ENCODE results near the gene SEC14L1.

Gene SEC14L1

GRCh38 chr17:77111934-77112296 is 28.9 kb upstream of the SEC14L1 start:
- H3K27ac ChIP-seq (ENCODE audit: extremely low read depth, low read depth, low read length), result no peak overlapping the region
- no peaks in the 10 kb centered on the region for H3K36me3 ChIP-seq (ENCODE audit: control insufficient read depth in 2 of 2, insufficient read depth in 1 of 2, low read length in 2 of 2)
- H3K4me3 ChIP-seq (ENCODE audit: low read depth, low read length), result no peak overlapping the region
- CTCF ChIA-PET, result no interaction called here
- POLR2A ChIA-PET, result no interaction called here
- no peaks in the 10 kb centered on the region for H3K4me1 ChIP-seq (ENCODE audit: control insufficient read depth, insufficient read depth, low read length)
- no peaks in the 10 kb centered on the region for H3K9me3 ChIP-seq (ENCODE audit: control insufficient read depth, insufficient read depth, low read depth, low read length)
- peak; percentile 60 for TF ChIP-seq PRDM1 (tag by site-specific recombination; IDR thresholded peaks at IDR 0.05)
- no peak for TF ChIP-seq ZNF16 (tag by site-specific recombination; IDR thresholded peaks at IDR 0.05; ENCODE audit: low read depth)

- Histone ChIP-seq H3K4me1 (ENCODE audit: control insufficient read depth, insufficient read depth, low read length) (no peaks in the 10 kb centered on the region), H3K27ac (ENCODE audit: extremely low read depth, low read depth, low read length) (no peak overlapping the region), H3K9me3 (ENCODE audit: control insufficient read depth, insufficient read depth, low read depth, low read length) (no peaks in the 10 kb centered on the region), H3K4me3 (ENCODE audit: low read depth, low read length) (no peak overlapping the region), H3K36me3 (ENCODE audit: control insufficient read depth in 2 of 2, insufficient read depth in 1 of 2, low read length in 2 of 2) (no peaks in the 10 kb centered on the region)
- TF ChIP-seq, protein P1, sequence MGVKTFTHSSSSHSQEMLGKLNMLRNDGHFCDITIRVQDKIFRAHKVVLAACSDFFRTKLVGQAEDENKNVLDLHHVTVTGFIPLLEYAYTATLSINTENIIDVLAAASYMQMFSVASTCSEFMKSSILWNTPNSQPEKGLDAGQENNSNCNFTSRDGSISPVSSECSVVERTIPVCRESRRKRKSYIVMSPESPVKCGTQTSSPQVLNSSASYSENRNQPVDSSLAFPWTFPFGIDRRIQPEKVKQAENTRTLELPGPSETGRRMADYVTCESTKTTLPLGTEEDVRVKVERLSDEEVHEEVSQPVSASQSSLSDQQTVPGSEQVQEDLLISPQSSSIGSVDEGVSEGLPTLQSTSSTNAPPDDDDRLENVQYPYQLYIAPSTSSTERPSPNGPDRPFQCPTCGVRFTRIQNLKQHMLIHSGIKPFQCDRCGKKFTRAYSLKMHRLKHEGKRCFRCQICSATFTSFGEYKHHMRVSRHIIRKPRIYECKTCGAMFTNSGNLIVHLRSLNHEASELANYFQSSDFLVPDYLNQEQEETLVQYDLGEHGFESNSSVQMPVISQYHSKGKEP (tag by site-specific recombination; IDR thresholded peaks at IDR 0.05), result no peak
- TF ChIP-seq, protein P2, sequence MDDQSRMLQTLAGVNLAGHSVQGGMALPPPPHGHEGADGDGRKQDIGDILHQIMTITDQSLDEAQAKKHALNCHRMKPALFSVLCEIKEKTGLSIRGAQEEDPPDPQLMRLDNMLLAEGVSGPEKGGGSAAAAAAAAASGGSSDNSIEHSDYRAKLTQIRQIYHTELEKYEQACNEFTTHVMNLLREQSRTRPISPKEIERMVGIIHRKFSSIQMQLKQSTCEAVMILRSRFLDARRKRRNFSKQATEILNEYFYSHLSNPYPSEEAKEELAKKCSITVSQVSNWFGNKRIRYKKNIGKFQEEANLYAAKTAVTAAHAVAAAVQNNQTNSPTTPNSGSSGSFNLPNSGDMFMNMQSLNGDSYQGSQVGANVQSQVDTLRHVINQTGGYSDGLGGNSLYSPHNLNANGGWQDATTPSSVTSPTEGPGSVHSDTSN (CRISPR knock-in tag; IDR thresholded peaks at IDR 0.05), result no peak
- TF ChIP-seq ZNF423 (tag by site-specific recombination; IDR thresholded peaks at IDR 0.05) (no peak), ZNF169 (tag by site-specific recombination; IDR thresholded peaks at IDR 0.05) (no peak), ZNF792 (tag by site-specific recombination; IDR thresholded peaks at IDR 0.05) (no peak), ZNF830 (tag by site-specific recombination; IDR thresholded peaks at IDR 0.05; ENCODE audit: low read depth) (no peak), HOXC10 (CRISPR knock-in tag; IDR thresholded peaks at IDR 0.05) (no peak), ZNF155 (tag by site-specific recombination; IDR thresholded peaks at IDR 0.05) (no peak), ZNF426 (tag by site-specific recombination; IDR thresholded peaks at IDR 0.05) (no peak), ZNF600 (tag by site-specific recombination; IDR thresholded peaks at IDR 0.05) (no peak), ZBTB20 (tag by site-specific recombination; IDR thresholded peaks at IDR 0.05) (no peak), ZEB2 (tag by site-specific recombination; IDR thresholded peaks at IDR 0.05) (no peak), ZNF677 (tag by site-specific recombination; IDR thresholded peaks at IDR 0.05) (no peak), ZSCAN30 (tag by site-specific recombination; IDR thresholded peaks at IDR 0.05) (no peak), ZNF148 (tag by site-specific recombination; IDR thresholded peaks at IDR 0.05; ENCODE audit: borderline replicate concordance) (no peak), ZNF529 (tag by site-specific recombination; IDR thresholded peaks at IDR 0.05; ENCODE audit: insufficient replicate concordance) (no peak), HOXD13 (CRISPR knock-in tag; IDR thresholded peaks at IDR 0.05; ENCODE audit: borderline replicate concordance) (no peak)
- TF ChIP-seq, protein P3, sequence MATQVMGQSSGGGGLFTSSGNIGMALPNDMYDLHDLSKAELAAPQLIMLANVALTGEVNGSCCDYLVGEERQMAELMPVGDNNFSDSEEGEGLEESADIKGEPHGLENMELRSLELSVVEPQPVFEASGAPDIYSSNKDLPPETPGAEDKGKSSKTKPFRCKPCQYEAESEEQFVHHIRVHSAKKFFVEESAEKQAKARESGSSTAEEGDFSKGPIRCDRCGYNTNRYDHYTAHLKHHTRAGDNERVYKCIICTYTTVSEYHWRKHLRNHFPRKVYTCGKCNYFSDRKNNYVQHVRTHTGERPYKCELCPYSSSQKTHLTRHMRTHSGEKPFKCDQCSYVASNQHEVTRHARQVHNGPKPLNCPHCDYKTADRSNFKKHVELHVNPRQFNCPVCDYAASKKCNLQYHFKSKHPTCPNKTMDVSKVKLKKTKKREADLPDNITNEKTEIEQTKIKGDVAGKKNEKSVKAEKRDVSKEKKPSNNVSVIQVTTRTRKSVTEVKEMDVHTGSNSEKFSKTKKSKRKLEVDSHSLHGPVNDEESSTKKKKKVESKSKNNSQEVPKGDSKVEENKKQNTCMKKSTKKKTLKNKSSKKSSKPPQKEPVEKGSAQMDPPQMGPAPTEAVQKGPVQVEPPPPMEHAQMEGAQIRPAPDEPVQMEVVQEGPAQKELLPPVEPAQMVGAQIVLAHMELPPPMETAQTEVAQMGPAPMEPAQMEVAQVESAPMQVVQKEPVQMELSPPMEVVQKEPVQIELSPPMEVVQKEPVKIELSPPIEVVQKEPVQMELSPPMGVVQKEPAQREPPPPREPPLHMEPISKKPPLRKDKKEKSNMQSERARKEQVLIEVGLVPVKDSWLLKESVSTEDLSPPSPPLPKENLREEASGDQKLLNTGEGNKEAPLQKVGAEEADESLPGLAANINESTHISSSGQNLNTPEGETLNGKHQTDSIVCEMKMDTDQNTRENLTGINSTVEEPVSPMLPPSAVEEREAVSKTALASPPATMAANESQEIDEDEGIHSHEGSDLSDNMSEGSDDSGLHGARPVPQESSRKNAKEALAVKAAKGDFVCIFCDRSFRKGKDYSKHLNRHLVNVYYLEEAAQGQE (tag by site-specific recombination; IDR thresholded peaks at IDR 0.05), result no peak
- CTCF ChIA-PET, result interaction anchor here (0.6 to 0.7 kb wide), 2 partner anchors 21 to 77 kb away, joined by 6 to 7 read pairs; no protein-coding TSS in a partner anchor
- POLR2A ChIA-PET, result interaction anchor here (1.6 kb wide), 1 partner anchor 27 kb away, joined by 3 read pairs; no protein-coding TSS in a partner anchor
Observed at GRCh38 chr17:77115510-77115909, 25.3 kb upstream of the SEC14L1 start.
